Bronchial epithelial cell (primary cell): ENCODE measurements around the gene ADARB2. TPM values are rescaled to one million over a fixed set of nuclear protein-coding genes. Genes with fewer than 3 reads are reported as not detected.

ENCODE experiments used
- DNase-seq: peaks from one replicate; pipeline ENCODE4 v3.0.0-alpha.2; 2010; ENCODE audit warnings: low read depth
- FAIRE-seq: peaks from 2 replicates; lab custom pipeline; 2011; peaks lifted over from hg19 to GRCh38; lab: Jason Lieb, UNC
- H3K27me3 ChIP-seq: 2 replicates; pipeline ENCODE4 v1.5.1; 2011; ENCODE audit warnings: low read length; ENCODE audit not compliant: control insufficient read depth, insufficient read depth
- H3K36me3 ChIP-seq: 2 replicates; pipeline ENCODE4 v1.5.1; 2011; ENCODE audit warnings: low read length; ENCODE audit not compliant: control insufficient read depth, insufficient read depth
- H3K4me3 ChIP-seq: 2 replicates; pipeline ENCODE4 v1.5.1; 2011; ENCODE audit warnings: mild to moderate bottlenecking, low read depth, low read length, control low read depth
- total RNA-seq: library from RNA; depleted of rRNA; stranded (reverse); fragments of >200 nt; gene quantifications from 2 replicates; pipeline ENCODE4 v1.2.1, GENCODE V29; 2014
- TF ChIP-seq, protein P1 (sequence below): IDR thresholded peaks from 2 replicates; pipeline ENCODE4 v1.5.1; 2011; ENCODE audit warnings: mild to moderate bottlenecking, moderate library complexity, low read length, control low read depth, inconsistent platforms; ENCODE audit not compliant: insufficient read depth, severe bottlenecking

The ADARB2 gene
- total RNA-seq, 1 donor from 2014 or later = not detected

DNA sequence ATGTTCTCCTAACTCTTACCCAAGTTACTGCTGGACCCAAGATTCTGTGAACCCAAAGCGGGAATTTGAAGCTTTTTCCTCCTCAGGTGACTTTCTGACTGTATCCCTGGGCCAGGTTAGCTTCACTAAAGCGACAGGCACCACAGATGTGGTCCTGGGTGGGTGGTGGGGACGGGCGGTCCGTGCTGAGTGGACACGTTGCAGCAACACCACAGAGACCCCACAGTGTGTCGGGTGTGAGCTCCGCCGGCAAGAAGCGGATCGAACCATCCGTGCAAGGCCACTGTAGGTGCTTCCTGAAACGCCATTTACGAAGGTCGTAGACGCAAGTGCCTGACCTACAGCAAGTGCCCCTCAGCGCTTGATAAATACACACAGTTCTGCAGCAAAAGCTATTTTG lies 325.9 kb downstream of the ADARB2 start:
- DNase-seq = no peak
- Histone ChIP-seq H3K4me3 (no peak overlapping the region), H3K36me3 (no peaks in the 10 kb centered on the region), H3K27me3 (no peaks in the 10 kb centered on the region)
- no peak for FAIRE-seq
- TF ChIP-seq, protein P1, sequence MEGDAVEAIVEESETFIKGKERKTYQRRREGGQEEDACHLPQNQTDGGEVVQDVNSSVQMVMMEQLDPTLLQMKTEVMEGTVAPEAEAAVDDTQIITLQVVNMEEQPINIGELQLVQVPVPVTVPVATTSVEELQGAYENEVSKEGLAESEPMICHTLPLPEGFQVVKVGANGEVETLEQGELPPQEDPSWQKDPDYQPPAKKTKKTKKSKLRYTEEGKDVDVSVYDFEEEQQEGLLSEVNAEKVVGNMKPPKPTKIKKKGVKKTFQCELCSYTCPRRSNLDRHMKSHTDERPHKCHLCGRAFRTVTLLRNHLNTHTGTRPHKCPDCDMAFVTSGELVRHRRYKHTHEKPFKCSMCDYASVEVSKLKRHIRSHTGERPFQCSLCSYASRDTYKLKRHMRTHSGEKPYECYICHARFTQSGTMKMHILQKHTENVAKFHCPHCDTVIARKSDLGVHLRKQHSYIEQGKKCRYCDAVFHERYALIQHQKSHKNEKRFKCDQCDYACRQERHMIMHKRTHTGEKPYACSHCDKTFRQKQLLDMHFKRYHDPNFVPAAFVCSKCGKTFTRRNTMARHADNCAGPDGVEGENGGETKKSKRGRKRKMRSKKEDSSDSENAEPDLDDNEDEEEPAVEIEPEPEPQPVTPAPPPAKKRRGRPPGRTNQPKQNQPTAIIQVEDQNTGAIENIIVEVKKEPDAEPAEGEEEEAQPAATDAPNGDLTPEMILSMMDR = no peak

DNA sequence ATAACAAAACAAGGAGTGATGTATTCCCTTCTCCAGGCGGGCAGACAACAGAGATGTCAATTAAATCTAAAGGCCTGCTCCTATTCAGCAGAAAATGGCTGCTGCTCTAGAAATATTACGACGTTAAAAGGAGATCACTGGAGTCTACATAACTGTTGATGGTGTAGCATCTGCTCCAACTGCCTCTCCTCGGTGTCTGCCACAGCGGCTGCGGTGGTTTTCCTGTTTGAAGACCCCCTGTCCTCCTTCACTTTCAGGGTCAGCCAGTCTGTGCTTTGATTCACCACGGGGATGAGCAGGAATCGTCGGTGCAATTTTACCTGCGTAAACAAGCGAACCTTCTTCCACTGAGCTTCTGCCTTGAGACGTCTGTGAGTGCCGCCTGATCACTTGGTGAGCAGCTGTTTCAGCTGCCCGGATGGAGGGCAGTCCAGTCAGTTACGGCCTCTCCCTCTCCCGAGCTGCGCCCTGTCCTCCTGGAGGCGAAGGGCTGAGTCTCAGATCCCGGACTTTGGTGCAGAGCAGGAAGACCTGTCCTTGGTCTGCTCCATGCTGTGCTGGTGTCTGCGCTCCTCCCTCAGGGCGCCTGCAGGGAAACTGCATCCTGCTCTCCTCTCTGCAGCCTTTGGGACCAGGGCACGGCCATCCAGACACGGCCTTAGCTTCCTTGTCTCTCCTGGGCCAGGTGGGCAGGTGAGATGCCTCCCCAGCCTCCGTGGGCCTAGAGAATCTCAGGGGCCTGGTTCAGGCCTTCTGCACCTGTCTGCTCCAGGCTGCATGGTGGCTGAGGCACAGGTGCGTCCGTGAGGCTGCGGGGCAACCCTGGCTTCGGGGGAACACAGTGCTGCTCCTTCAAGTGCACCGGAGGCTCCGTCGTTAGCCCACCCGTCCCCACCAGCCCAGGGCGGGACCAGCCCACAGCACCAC lies 326.6 kb downstream of the ADARB2 start:
- TF ChIP-seq, protein P1 = no peak
- Histone ChIP-seq H3K36me3 (no peaks in the 10 kb centered on the region), H3K27me3 (no peaks in the 10 kb centered on the region), H3K4me3 (no peak overlapping the region)
- no peak for DNase-seq
- FAIRE-seq = no peak

DNA sequence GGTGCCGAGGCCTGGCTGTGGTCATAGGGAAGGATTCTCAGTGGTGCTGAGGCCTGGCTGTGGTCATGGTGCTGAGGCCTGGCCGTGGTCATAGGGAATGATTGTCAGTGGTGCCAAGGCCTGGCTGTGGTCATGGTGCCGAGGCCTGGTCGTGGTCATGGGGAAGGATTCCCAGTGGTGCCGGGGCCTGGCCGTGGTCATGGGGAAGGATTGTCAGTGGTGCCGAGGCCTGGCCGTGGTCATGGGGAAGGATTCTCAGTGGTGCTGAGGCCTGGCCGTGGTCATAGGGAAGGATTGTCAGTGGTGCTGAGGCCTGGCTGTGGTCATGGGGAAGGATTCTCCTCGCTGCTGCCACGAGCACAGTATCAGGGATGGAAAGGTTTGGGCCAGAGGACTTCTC lies 327.3 kb downstream of the ADARB2 start:
- H3K4me3 ChIP-seq = no peak overlapping the region
- H3K36me3 ChIP-seq = no peaks in the 10 kb centered on the region
- FAIRE-seq (no peak), DNase-seq (no peak)
- TF ChIP-seq, protein P1 = no peak
- no peaks in the 10 kb centered on the region for H3K27me3 ChIP-seq

DNA sequence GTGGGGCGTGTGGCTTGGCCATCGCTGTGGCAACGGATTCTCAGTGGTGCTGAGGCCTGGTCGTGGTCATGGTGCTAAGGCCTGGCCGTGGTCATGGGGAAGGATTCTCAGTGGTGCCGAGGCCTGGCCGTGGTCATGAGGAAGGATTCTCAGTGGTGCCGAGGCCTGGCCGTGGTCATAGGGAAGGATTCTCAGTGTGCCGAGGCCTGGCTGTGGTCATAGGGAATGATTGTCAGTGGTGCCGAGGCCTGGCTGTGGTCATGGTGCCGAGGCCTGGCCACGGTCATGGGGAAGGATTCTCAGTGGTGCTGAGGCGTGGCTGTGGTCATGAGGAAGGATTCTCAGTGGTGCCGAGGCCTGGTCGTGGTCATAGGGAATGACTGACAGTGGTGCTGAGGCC lies 327.9 kb downstream of the ADARB2 start:
- TF ChIP-seq, protein P1 = no peak
- FAIRE-seq (no peak), DNase-seq (no peak)
- Histone ChIP-seq H3K4me3 (no peak overlapping the region), H3K36me3 (no peaks in the 10 kb centered on the region), H3K27me3 (no peaks in the 10 kb centered on the region)

DNA sequence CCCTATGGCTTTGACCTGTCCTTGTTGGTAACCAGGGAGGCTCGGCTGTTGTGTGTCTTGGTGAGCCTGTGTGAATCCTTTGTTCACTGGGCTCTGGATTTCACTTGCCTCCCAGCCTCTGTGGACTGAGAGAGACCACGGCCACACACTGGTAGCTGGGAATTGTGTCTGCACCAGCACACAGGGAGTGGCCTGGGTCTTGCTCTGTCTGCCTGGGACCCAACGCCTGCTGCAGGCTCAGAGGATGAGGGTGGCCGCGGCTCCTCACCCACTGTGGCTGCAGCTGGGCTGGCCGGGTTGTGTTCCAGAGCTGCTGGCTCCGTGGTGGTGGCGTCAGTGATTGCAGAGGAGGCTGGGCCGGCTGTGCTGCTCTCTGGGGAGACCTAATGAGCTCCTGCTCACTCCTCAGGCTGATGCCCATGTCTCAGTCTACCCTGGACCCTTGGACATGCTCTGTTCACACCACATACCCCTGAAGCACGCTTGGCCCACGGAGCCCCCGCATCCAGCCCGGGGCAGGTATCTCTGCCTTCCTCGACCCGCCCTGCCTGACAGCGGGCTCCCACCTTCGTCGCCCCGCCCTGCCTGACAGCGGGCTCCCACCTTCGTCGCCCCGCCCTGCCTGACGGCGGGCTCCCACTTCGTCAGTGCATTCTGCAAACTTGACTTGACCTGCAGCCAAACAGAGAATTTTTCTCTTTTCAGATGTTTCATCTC lies 328.5 kb downstream of the ADARB2 start:
- DNase-seq = no peak
- Histone ChIP-seq H3K36me3 (no peaks in the 10 kb centered on the region), H3K4me3 (no peak overlapping the region), H3K27me3 (no peaks in the 10 kb centered on the region)
- TF ChIP-seq, protein P1 = no peak
- FAIRE-seq = no peak
